A549 treated with CORT108297 at 1 μM for 4 hours (cell line): ENCODE data around the gene MAP2K6. TPM values are rescaled to one million over a fixed set of nuclear protein-coding genes. Genes with fewer than 3 reads are reported as not detected.

Source experiments
- total RNA-seq: library from RNA; stranded (reverse); fragments of 200-300 nt; extraction: Qiagen RNA extraction; gene quantifications from 5 replicates; pipeline ENCODE4 v1.2.3, GENCODE V29; 2022

The MAP2K6 gene
- total RNA-seq: 7.4 to 10.8 TPM (median 9.4 TPM) in 5 replicates

GRCh38 chr17:69414408-69415274, at the start of gene MAP2K6:
Gene MAP2K6, plus strand, starts transcription at chr17:69414697. Its CDS starts 288 bp downstream, at chr17:69414985.

Other genes starting within 250 kb of the MAP2K6 start
- 0.07 to 0.15 TPM (median 0.08 TPM) in 5 replicates for gene ABCA10, start 185.9 kb upstream of the MAP2K6 start, total RNA-seq
- 2.6 to 3.6 TPM (median 2.9 TPM) in 5 replicates for gene ABCA5, start 87.6 kb upstream of the MAP2K6 start, total RNA-seq